Hematopoietic multipotent progenitor cell treated with erythropoietin and hydrocortisone succinate and interleukin-3 and kit ligand, for 4 days (in vitro differentiated cells): ENCODE measurements around the gene NACC1.

Experiments used
- DNase-seq: peaks from one replicate; pipeline ENCODE4 v3.0.0-alpha.2; 2015

Gene NACC1

GRCh38 chr19:13149628-13150186, 31.6 kb downstream of the NACC1 start:
- DNase-seq, result peak; percentile 79

- peak; percentile 98 for DNase-seq
These were observed 32.3 kb downstream of the NACC1 start, which contains the start of the genes IER2 and STX10 for GRCh38 chr19:13150187-13150930. Gene IER2 (plus strand): TSS chr19:13150411. CDS start chr19:13153187, 2,776 bp downstream. Gene STX10 (minus strand): TSS chr19:13150375. CDS start chr19:13150173, 202 bp downstream.

- peak; percentile 52 for DNase-seq
These were observed 33.0 kb downstream of the NACC1 start for GRCh38 chr19:13150931-13151604.

GRCh38 chr19:13151605-13152355, 33.7 kb downstream of the NACC1 start:
- DNase-seq, result peak; percentile 98

- no peak for DNase-seq
These were observed 34.4 kb downstream of the NACC1 start for GRCh38 chr19:13152356-13152973.

GRCh38 chr19:13152974-13153568, 35.0 kb downstream of the NACC1 start:
- DNase-seq, result peak; percentile 97

- peak; percentile 79 for DNase-seq
These were observed 35.6 kb downstream of the NACC1 start for GRCh38 chr19:13153569-13154240.

GRCh38 chr19:13154241-13154778, 36.2 kb downstream of the NACC1 start:
- DNase-seq, result peak; percentile 86

GRCh38 chr19:13154911-13155471, 36.9 kb downstream of the NACC1 start:
- peak; percentile 82 for DNase-seq

GRCh38 chr19:13155472-13156359, 37.7 kb downstream of the NACC1 start:
- DNase-seq, result peak; percentile 70

GRCh38 chr19:13159713-13160112, 41.6 kb downstream of the NACC1 start:
- DNase-seq, result no peak

- DNase-seq, result no peak
These were observed 42.5 kb downstream of the NACC1 start for GRCh38 chr19:13160557-13160956.

- peak; percentile 99 for DNase-seq
These were observed 44.9 kb downstream of the NACC1 start for GRCh38 chr19:13162724-13163608.

GRCh38 chr19:13163609-13164342, 45.7 kb downstream of the NACC1 start:
- peak; percentile 82 for DNase-seq

- DNase-seq, result peak; percentile 77
These were observed 46.5 kb downstream of the NACC1 start for GRCh38 chr19:13164343-13165161.

- no peak for DNase-seq
These were observed 47.3 kb downstream of the NACC1 start for GRCh38 chr19:13165162-13165997.
